NK-92 (cell line): ENCODE results near the gene RARRES2.
"Not testable (repeated sequence)": the region's sequence is repeated elsewhere in the genome, so short reads cannot be mapped to it uniquely, and the experiment has no call there.

Experiments used
- DNase-seq: peaks from one replicate; lab custom pipeline; 2025; ENCODE audit not compliant: unreplicated experiment; lab: John Stamatoyannopoulos, UW

Gene RARRES2

GRCh38 chr7:150322114-150322832 is 19.2 kb downstream of the RARRES2 start:
- no peak for DNase-seq

- DNase-seq, result no peak
Measured at GRCh38 chr7:150321788-150322113, 19.7 kb downstream of the RARRES2 start.

- DNase-seq, result no peak
Measured at GRCh38 chr7:150317748-150318444, 23.5 kb downstream of the RARRES2 start.

GRCh38 chr7:150316987-150317386 is 24.4 kb downstream of the RARRES2 start:
- DNase-seq, result not testable (repeated sequence)

GRCh38 chr7:150314639-150315239 is 26.7 kb downstream of the RARRES2 start:
- DNase-seq, result no peak

- no peak for DNase-seq
Measured at GRCh38 chr7:150313870-150314269, 27.6 kb downstream of the RARRES2 start.

GRCh38 chr7:150313367-150313809 is 28.0 kb downstream of the RARRES2 start:
- no peak for DNase-seq

- DNase-seq, result not testable (repeated sequence)
Measured at GRCh38 chr7:150312649-150313366, 28.6 kb downstream of the RARRES2 start.

GRCh38 chr7:150311711-150312110 is 29.7 kb downstream of the RARRES2 start:
- DNase-seq, result no peak

GRCh38 chr7:150311146-150311545 is 30.3 kb downstream of the RARRES2 start:
- DNase-seq, result no peak

- DNase-seq, result no peak
Measured at GRCh38 chr7:150308575-150308974, 32.9 kb downstream of the RARRES2 start.

- DNase-seq, result no peak
Measured at GRCh38 chr7:150307904-150308303, 33.5 kb downstream of the RARRES2 start.

- no peak for DNase-seq
Measured at GRCh38 chr7:150307129-150307528, 34.3 kb downstream of the RARRES2 start.

- not testable (repeated sequence) for DNase-seq
Measured at GRCh38 chr7:150306377-150306776, 35.1 kb downstream of the RARRES2 start.

GRCh38 chr7:150305903-150306284 is 35.5 kb downstream of the RARRES2 start:
- DNase-seq, result not testable (repeated sequence)

GRCh38 chr7:150305259-150305902 is 36.0 kb downstream of the RARRES2 start:
- not testable (repeated sequence) for DNase-seq

GRCh38 chr7:150304499-150305258 is 36.8 kb downstream of the RARRES2 start:
- DNase-seq, result not testable (repeated sequence)

- DNase-seq, result not testable (repeated sequence)
Measured at GRCh38 chr7:150302908-150303310, 38.5 kb downstream of the RARRES2 start.

- DNase-seq, result not testable (repeated sequence)
Measured at GRCh38 chr7:150297978-150298377, 43.5 kb downstream of the RARRES2 start.

GRCh38 chr7:150296802-150297201 is 44.6 kb downstream of the RARRES2 start:
- not testable (repeated sequence) for DNase-seq
